Measurements from ENCODE around the gene GDPGP1. TPM values are rescaled to one million over a fixed set of nuclear protein-coding genes. Genes with fewer than 3 reads are reported as not detected.

The GDPGP1 gene
- total and polyA plus RNA-seq, 2 donors = 2.5 to 5.0 TPM

Other genes with a start within 250 kb of the GDPGP1 start
- gene ZNF710, start 232.9 kb upstream of the GDPGP1 start, total RNA-seq = 12.5 TPM
- gene ZNF710, start 232.9 kb upstream of the GDPGP1 start, polyA plus RNA-seq = 21.9 TPM
- 207 TPM for gene IDH2, start 131.7 kb upstream of the GDPGP1 start, total RNA-seq
- 68.7 TPM for gene IDH2, start 131.7 kb upstream of the GDPGP1 start, polyA plus RNA-seq
- gene SEMA4B, start 32.9 kb upstream of the GDPGP1 start, total RNA-seq = 6.5 TPM
- gene SEMA4B, start 32.9 kb upstream of the GDPGP1 start, polyA plus RNA-seq = 32.8 TPM
- 43.7 TPM for gene CIB1, start 268 bp upstream of the GDPGP1 start, total RNA-seq
- gene CIB1, start 268 bp upstream of the GDPGP1 start, polyA plus RNA-seq = 169 TPM
- 0.14 TPM for gene TTLL13, start 15.3 kb downstream of the GDPGP1 start, total RNA-seq
- gene TTLL13, start 15.3 kb downstream of the GDPGP1 start, polyA plus RNA-seq = 0.32 TPM
- 50.2 TPM for gene NGRN, start 31.5 kb downstream of the GDPGP1 start, total RNA-seq
- gene NGRN, start 31.5 kb downstream of the GDPGP1 start, polyA plus RNA-seq = 55.4 TPM
- 1.2 TPM for gene ZNF774, start 118.1 kb downstream of the GDPGP1 start, total RNA-seq
- 1.9 TPM for gene ZNF774, start 118.1 kb downstream of the GDPGP1 start, polyA plus RNA-seq
- 131 TPM for gene IQGAP1, start 154.0 kb downstream of the GDPGP1 start, total RNA-seq
- gene IQGAP1, start 154.0 kb downstream of the GDPGP1 start, polyA plus RNA-seq = 144 TPM

Measured in thymus (tissue), 2 donors.